Measurements from ENCODE around the gene SAMMSON. TPM values are rescaled to one million over a fixed set of nuclear protein-coding genes. Genes with fewer than 3 reads are reported as not detected.
A peak's percentile ranks its signal among the peaks of the same experiment; 100 is the strongest.

SAMMSON gene
- total RNA-seq, 1 experiment from 2014 or later: not detected

- CTCF ChIA-PET: interaction anchor here (0.5 to 7.6 kb wide), 4 partner anchors 16 to 273 kb away, joined by 3 to 53 read pairs (median 6); no protein-coding TSS in a partner anchor
- TF ChIP-seq CTCF (IDR thresholded peaks at IDR 0.05; ENCODE audit: unreplicated experiment): no peak
- Mint-ChIP-seq H3K27ac (ENCODE audit: low read depth, unreplicated experiment) (no peak overlapping the region), H3K4me3 (ENCODE audit: unreplicated experiment) (no peak overlapping the region), H3K9me3 (ENCODE audit: unreplicated experiment) (no peaks in the 10 kb centered on the region), H3K36me3 (ENCODE audit: insufficient read depth, unreplicated experiment) (no peaks in the 10 kb centered on the region), H3K4me1 (ENCODE audit: insufficient read depth, unreplicated experiment) (no peaks in the 10 kb centered on the region), H3K27me3 (ENCODE audit: insufficient read depth, unreplicated experiment) (peaks cover 78% of the 10 kb centered on the region)
- POLR2A ChIA-PET: no interaction called here
- no TSS peak for BruUV-seq (replicated peaks)
- no peak for DNase-seq (ENCODE audit: unreplicated experiment)
- intact Hi-C loops (cut with micrococcal nuclease): no loop called here
Observed at GRCh38 chr3:70086336-70086735, 86.8 kb downstream of the SAMMSON start.

- Mint-ChIP-seq H3K27ac (ENCODE audit: low read depth, unreplicated experiment) (no peak overlapping the region), H3K9me3 (ENCODE audit: unreplicated experiment) (no peaks in the 10 kb centered on the region), H3K27me3 (ENCODE audit: insufficient read depth, unreplicated experiment) (peaks cover 76% of the 10 kb centered on the region), H3K4me3 (ENCODE audit: unreplicated experiment) (no peak overlapping the region), H3K4me1 (ENCODE audit: insufficient read depth, unreplicated experiment) (no peaks in the 10 kb centered on the region), H3K36me3 (ENCODE audit: insufficient read depth, unreplicated experiment) (no peaks in the 10 kb centered on the region)
- peak; percentile 30 for DNase-seq (ENCODE audit: unreplicated experiment)
- BruUV-seq (replicated peaks): no TSS peak
- peak; percentile 67 for TF ChIP-seq CTCF (IDR thresholded peaks at IDR 0.05; ENCODE audit: unreplicated experiment)
- ChIA-PET CTCF (interaction anchor here (0.5 to 7.6 kb wide), 33 partner anchors 9 to 1767 kb away, joined by 3 to 53 read pairs (median 3); no protein-coding TSS in a partner anchor), POLR2A (no interaction called here)
- intact Hi-C loops (cut with micrococcal nuclease): loop anchor here (1.0 to 10.0 kb wide), 2 partner anchors 269 to 444 kb away; no protein-coding TSS in a partner anchor
Observed at GRCh38 chr3:70090322-70090913, 90.9 kb downstream of the SAMMSON start.

GRCh38 chr3:70094197-70094596 is 94.7 kb downstream of the SAMMSON start:
- no peak for TF ChIP-seq CTCF (IDR thresholded peaks at IDR 0.05; ENCODE audit: unreplicated experiment)
- H3K4me3 Mint-ChIP-seq (ENCODE audit: unreplicated experiment): no peak overlapping the region
- ChIA-PET POLR2A (no interaction called here), CTCF (interaction anchor here (1.6 kb wide), 1 partner anchor 14 kb away, joined by 4 read pairs; no protein-coding TSS in a partner anchor)
- H3K4me1 Mint-ChIP-seq (ENCODE audit: insufficient read depth, unreplicated experiment): no peaks in the 10 kb centered on the region
- BruUV-seq (replicated peaks): no TSS peak
- DNase-seq (ENCODE audit: unreplicated experiment): no peak
- intact Hi-C loops (cut with micrococcal nuclease): loop anchor here (10.0 kb wide), 1 partner anchor 441 kb away; no protein-coding TSS in a partner anchor
- no peaks in the 10 kb centered on the region for H3K36me3 Mint-ChIP-seq (ENCODE audit: insufficient read depth, unreplicated experiment)
- peaks cover 45% of the 10 kb centered on the region for H3K27me3 Mint-ChIP-seq (ENCODE audit: insufficient read depth, unreplicated experiment)
- no peak overlapping the region for H3K27ac Mint-ChIP-seq (ENCODE audit: low read depth, unreplicated experiment)
- H3K9me3 Mint-ChIP-seq (ENCODE audit: unreplicated experiment): no peaks in the 10 kb centered on the region

GRCh38 chr3:70095260-70095659 is 95.7 kb downstream of the SAMMSON start:
- no peak for TF ChIP-seq CTCF (IDR thresholded peaks at IDR 0.05; ENCODE audit: unreplicated experiment)
- Mint-ChIP-seq H3K36me3 (ENCODE audit: insufficient read depth, unreplicated experiment) (no peaks in the 10 kb centered on the region), H3K9me3 (ENCODE audit: unreplicated experiment) (no peaks in the 10 kb centered on the region), H3K4me3 (ENCODE audit: unreplicated experiment) (no peak overlapping the region), H3K27me3 (ENCODE audit: insufficient read depth, unreplicated experiment) (peaks cover 56% of the 10 kb centered on the region), H3K4me1 (ENCODE audit: insufficient read depth, unreplicated experiment) (no peaks in the 10 kb centered on the region), H3K27ac (ENCODE audit: low read depth, unreplicated experiment) (no peak overlapping the region)
- CTCF ChIA-PET: no interaction called here
- no TSS peak for BruUV-seq (replicated peaks)
- POLR2A ChIA-PET: no interaction called here
- intact Hi-C loops (cut with micrococcal nuclease): loop anchor here (10.0 kb wide), 1 partner anchor 440 kb away; no protein-coding TSS in a partner anchor
- no peak for DNase-seq (ENCODE audit: unreplicated experiment)

Data from MCF 10A (cell line).